ENCODE data around the gene POLR2E. TPM values are rescaled to one million over a fixed set of nuclear protein-coding genes. Genes with fewer than 3 reads are reported as not detected.

Gene POLR2E
- total RNA-seq, 4 donors from 2014 or later, result 118 to 263 (median 228) TPM

DNA sequence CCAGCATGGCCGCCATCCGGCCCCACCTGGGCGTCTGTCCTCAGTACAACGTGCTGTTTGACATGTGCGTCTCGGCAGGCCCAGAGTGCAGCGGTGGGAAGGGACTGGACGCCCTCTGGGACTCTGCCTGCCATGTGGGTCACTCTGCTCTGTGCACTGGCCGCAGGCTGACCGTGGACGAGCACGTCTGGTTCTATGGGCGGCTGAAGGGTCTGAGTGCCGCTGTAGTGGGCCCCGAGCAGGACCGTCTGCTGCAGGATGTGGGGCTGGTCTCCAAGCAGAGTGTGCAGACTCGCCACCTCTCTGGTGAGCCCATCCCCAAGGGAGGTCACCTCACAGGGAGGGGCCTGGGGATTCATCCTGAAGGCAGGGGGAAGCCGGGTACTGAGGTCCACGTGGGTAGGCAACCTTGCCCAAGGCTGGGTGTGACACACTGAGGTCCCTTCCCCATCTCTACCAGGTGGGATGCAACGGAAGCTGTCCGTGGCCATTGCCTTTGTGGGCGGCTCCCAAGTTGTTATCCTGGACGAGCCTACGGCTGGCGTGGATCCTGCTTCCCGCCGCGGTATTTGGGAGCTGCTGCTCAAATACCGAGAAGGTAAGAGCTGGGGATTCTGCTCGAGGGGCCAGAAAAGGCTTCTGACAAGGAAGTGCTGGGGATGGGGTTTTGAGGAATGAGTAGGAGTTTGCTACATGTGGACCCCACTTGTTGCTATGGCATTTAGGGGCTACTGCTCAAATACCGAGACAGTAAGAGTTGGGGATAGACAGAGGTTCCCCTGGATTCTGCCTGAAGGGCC, 44.0 kb downstream of the POLR2E start:
- no peak for ATAC-seq
- Histone ChIP-seq H3K27ac (no peak overlapping the region), H3K4me1 (no peaks in the 10 kb centered on the region), H3K36me3 (peaks cover 0 to 31% of the 10 kb centered on the region in 2 donors), H3K9me3 (peaks cover 0 to under 1% (median 0%) of the 10 kb centered on the region in 3 donors), H3K4me3 (no peak overlapping the region), H3K27me3 (no peaks in the 10 kb centered on the region)
- no peak for DNase-seq
- in situ Hi-C loops (cut with MboI; ENCODE audit: low sequenced_read_pairs in 4 of 4) (no loop called here), intact Hi-C loops (cut with DNase I; ENCODE audit: low total_unique reads) (no loop called here)
- TF ChIP-seq, protein P1, sequence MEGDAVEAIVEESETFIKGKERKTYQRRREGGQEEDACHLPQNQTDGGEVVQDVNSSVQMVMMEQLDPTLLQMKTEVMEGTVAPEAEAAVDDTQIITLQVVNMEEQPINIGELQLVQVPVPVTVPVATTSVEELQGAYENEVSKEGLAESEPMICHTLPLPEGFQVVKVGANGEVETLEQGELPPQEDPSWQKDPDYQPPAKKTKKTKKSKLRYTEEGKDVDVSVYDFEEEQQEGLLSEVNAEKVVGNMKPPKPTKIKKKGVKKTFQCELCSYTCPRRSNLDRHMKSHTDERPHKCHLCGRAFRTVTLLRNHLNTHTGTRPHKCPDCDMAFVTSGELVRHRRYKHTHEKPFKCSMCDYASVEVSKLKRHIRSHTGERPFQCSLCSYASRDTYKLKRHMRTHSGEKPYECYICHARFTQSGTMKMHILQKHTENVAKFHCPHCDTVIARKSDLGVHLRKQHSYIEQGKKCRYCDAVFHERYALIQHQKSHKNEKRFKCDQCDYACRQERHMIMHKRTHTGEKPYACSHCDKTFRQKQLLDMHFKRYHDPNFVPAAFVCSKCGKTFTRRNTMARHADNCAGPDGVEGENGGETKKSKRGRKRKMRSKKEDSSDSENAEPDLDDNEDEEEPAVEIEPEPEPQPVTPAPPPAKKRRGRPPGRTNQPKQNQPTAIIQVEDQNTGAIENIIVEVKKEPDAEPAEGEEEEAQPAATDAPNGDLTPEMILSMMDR (IDR thresholded peaks at IDR 0.05 in 4 of 5, conservative IDR thresholded peaks at IDR 0.05 in 1 of 5), result no peak
- TF ChIP-seq POLR2A (IDR thresholded peaks at IDR 0.05), result no peak

DNA sequence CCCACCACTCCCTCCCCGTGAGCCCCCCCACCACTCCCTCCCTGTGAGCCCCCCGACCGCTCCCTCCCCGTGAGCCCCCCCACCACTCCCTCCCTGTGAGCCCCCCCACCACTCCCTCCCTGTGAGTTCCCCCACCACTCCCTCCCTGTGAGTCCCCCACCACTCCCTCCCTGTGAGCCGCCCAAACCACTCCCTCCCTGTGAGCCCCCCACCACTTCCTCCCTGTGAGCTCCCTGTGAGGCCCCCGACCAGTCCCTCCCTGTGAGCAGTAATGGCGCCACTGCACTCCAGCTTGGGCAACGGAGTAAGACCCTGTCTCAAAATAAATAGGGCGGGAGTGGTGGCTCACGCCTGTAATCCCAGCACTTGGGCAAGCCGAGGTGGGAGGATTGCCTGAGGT, 45.4 kb downstream of the POLR2E start:
- Histone ChIP-seq H3K4me1 (no peaks in the 10 kb centered on the region), H3K27ac (no peak overlapping the region), H3K4me3 (no peak overlapping the region), H3K27me3 (no peaks in the 10 kb centered on the region), H3K9me3 (no peaks in the 10 kb centered on the region), H3K36me3 (peaks cover 0 to 22% of the 10 kb centered on the region in 2 donors)
- in situ Hi-C loops (cut with MboI; ENCODE audit: low sequenced_read_pairs in 4 of 4) (no loop called here), intact Hi-C loops (cut with DNase I; ENCODE audit: low total_unique reads) (no loop called here)
- no peak for ATAC-seq
- no peak for DNase-seq
- TF ChIP-seq, protein P1 (IDR thresholded peaks at IDR 0.05 in 4 of 5, conservative IDR thresholded peaks at IDR 0.05 in 1 of 5), result no peak
- no peak for TF ChIP-seq POLR2A (IDR thresholded peaks at IDR 0.05)

DNA sequence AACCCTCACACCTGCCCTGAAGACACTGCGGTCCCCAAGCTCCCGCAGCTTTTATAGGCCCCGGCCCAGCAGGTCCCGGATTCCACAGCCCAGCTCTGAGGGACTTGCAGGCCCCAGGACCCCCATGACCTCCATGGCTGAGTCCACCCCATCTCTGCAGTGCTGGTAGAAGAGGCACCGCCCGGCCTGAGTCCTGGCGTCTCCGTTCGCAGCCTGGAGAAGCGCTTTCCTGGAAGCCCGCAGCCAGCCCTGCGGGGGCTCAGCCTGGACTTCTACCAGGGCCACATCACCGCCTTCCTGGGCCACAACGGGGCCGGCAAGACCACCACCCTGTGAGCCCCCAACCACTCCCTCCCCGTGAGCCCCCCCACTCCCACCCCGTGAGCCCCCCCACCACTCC, 46.1 kb downstream of the POLR2E start:
- Histone ChIP-seq H3K9me3 (no peaks in the 10 kb centered on the region), H3K27ac (no peak overlapping the region), H3K27me3 (no peaks in the 10 kb centered on the region), H3K36me3 (peaks cover 0 to 15% of the 10 kb centered on the region in 2 donors), H3K4me3 (no peak overlapping the region), H3K4me1 (no peaks in the 10 kb centered on the region)
- intact Hi-C loops (cut with DNase I; ENCODE audit: low total_unique reads) (no loop called here), in situ Hi-C loops (cut with MboI; ENCODE audit: low sequenced_read_pairs in 4 of 4) (no loop called here)
- TF ChIP-seq, protein P1 (IDR thresholded peaks at IDR 0.05 in 4 of 5, conservative IDR thresholded peaks at IDR 0.05 in 1 of 5), result no peak
- TF ChIP-seq POLR2A (IDR thresholded peaks at IDR 0.05), result no peak
- no peak for DNase-seq
- ATAC-seq, result no peak

DNA sequence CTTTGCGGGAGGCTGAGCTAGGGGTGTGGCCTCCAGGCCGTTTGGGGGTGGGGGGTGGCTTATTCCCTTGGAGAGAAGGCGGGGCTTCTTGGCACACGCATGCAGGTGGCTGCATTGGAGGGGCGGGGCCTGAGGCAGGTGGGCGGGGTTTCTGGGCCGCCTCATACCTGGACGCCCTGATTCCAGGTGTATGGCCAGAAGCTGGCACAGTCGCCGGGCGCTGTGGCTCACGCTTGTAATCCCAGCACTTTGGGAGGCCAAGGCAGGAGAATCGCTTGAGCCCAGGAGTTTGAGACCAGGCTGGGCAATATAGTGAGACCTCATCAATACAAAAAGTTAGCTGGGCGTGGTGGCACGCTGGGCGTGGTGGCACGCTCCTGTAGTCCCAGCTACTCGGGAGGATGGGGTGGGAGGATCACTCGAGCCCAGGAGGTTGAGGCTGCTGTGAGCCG, 47.5 kb downstream of the POLR2E start:
- ATAC-seq, result no peak
- peaks cover 0 to 12% of the 10 kb centered on the region in 2 donors for H3K36me3 ChIP-seq
- no peak for DNase-seq
- no peak overlapping the region for H3K4me3 ChIP-seq
- H3K4me1 ChIP-seq, result peaks cover 0 to 1% of the 10 kb centered on the region in 2 donors
- no peaks in the 10 kb centered on the region for H3K9me3 ChIP-seq
- intact Hi-C loops (cut with DNase I; ENCODE audit: low total_unique reads) (no loop called here), in situ Hi-C loops (cut with MboI; ENCODE audit: low sequenced_read_pairs in 4 of 4) (no loop called here)
- H3K27ac ChIP-seq, result no peak overlapping the region
- TF ChIP-seq, protein P1 (IDR thresholded peaks at IDR 0.05 in 4 of 5, conservative IDR thresholded peaks at IDR 0.05 in 1 of 5), result no peak
- TF ChIP-seq POLR2A (IDR thresholded peaks at IDR 0.05), result no peak
- no peaks in the 10 kb centered on the region for H3K27me3 ChIP-seq
